A549 (cell line): ENCODE data around the gene JARID2. TPM values are rescaled to one million over a fixed set of nuclear protein-coding genes. Genes with fewer than 3 reads are reported as not detected.
A peak's percentile ranks its signal among the peaks of the same experiment; 100 is the strongest.

Source experiments
- ATAC-seq, 2 experiments: fragments of 200-7000 bp in 1 of 2; fragments of >200 bp in 1 of 2; cut with Nextera tagmentation in 1 of 2; cut with Tn5 transposase in 1 of 2; 3 replicates each; pipeline versions ENCODE4 v1.8.0 to v1.9.1; 2018 to 2020; ENCODE audit warnings: mild to moderate bottlenecking in 1 of 2, moderate library complexity in 1 of 2
- CTCF ChIA-PET: fragments of 300-600 bp; sonication (Branson Sonifier 250); formaldehyde crosslinking; extraction: SDS; loops from one replicate; lab custom pipeline; 2021; ENCODE audit warnings: antibody characterized with exemption, inconsistent platforms; lab: Yijun Ruan, JAX
- POLR2A ChIA-PET: fragments of 350-600 bp; formaldehyde crosslinking; extraction: SDS; loops from one replicate; lab custom pipeline; 2021; ENCODE audit warnings: antibody characterized with exemption, inconsistent platforms; lab: Yijun Ruan, JAX
- DNase-seq, 2 experiments: peaks; one replicate each; pipeline versions ENCODE4 v3.0.0 to v3.0.0-alpha.2; 2011 to 2016; ENCODE audit warnings: low read depth in 1 of 2, low spot score in 1 of 2
- FAIRE-seq: peaks from 2 replicates; lab custom pipeline; 2011; peaks lifted over from hg19 to GRCh38; lab: Jason Lieb, UNC
- H3K27ac ChIP-seq, 2 experiments: fragments of >200 bp; sonication (Bioruptor Twin); formaldehyde crosslinking; 3 replicates each; pipeline ENCODE4 v1.5.1; 2016 to 2017
- H3K4me1 ChIP-seq: fragments of >200 bp; sonication (Bioruptor Twin); formaldehyde crosslinking; 3 replicates; pipeline ENCODE4 v1.6.1; 2016
- H3K4me2 ChIP-seq: fragments of >200 bp; sonication (Bioruptor Twin); formaldehyde crosslinking; 3 replicates; pipeline ENCODE4 v1.6.1; 2016
- H3K4me3 ChIP-seq: fragments of >200 bp; sonication (Bioruptor Twin); formaldehyde crosslinking; 3 replicates; pipeline ENCODE4 v1.5.1; 2016
- H3K9me3 ChIP-seq: fragments of >200 bp; sonication (Bioruptor Twin); formaldehyde crosslinking; 3 replicates; pipeline ENCODE4 v1.6.1; 2016
- BCL3 ChIP-seq: fragments of >200 bp; sonication (Bioruptor Twin); formaldehyde crosslinking; IDR thresholded peaks from 3 replicates; pipeline ENCODE4 v1.6.1; 2016
- CBX8 ChIP-seq: fragments of 200-600 bp; sonication (generic); IDR thresholded peaks from 2 replicates; pipeline ENCODE4 v1.6.1; 2016
- CEBPB ChIP-seq, 2 experiments: fragments of >200 bp in 1 of 2; sonication (Bioruptor Twin) in 1 of 2; formaldehyde crosslinking in 1 of 2; IDR thresholded peaks; 2 replicates each; pipeline ENCODE4 v1.6.1; 2012 to 2016
- CHD4 ChIP-seq: fragments of 200-600 bp; sonication (generic); IDR thresholded peaks from 2 replicates; pipeline ENCODE4 v1.6.1; 2016; ENCODE audit warnings: antibody characterized with exemption, mild to moderate bottlenecking, borderline replicate concordance
- EHF ChIP-seq: fragments of 250-450 bp; sonication (Bioruptor Pico); IDR thresholded peaks from 2 replicates; pipeline ENCODE4 v1.5.0; 2020; ENCODE audit warnings: mild to moderate bottlenecking
- ELK1 ChIP-seq: fragments of 150-350 bp; IDR thresholded peaks from 2 replicates; pipeline ENCODE4 v1.6.1; 2014; ENCODE audit warnings: low read depth, mild to moderate bottlenecking, low read length
- EP300 ChIP-seq, 2 experiments: fragments of >200 bp; sonication (Bioruptor Twin); formaldehyde crosslinking; IDR thresholded peaks; 2 replicates in 1 of 2; 3 replicates in 1 of 2; pipeline ENCODE4 v1.6.1; 2016 to 2017
- FOSB ChIP-seq: fragments of 250-450 bp; sonication (Bioruptor Pico); IDR thresholded peaks from 2 replicates; pipeline ENCODE4 v1.5.0; 2020; ENCODE audit warnings: mild to moderate bottlenecking, moderate library complexity
- HDAC2 ChIP-seq: fragments of 200-600 bp; sonication (generic); IDR thresholded peaks from 2 replicates; pipeline ENCODE4 v1.6.1; 2016
- HMGXB4 ChIP-seq: fragments of 250-450 bp; sonication (Bioruptor Pico); IDR thresholded peaks from 2 replicates; pipeline ENCODE4 v1.5.0; 2021; ENCODE audit warnings: mild to moderate bottlenecking, moderate library complexity, borderline replicate concordance
- MAFK ChIP-seq: fragments of 450-650 bp; IDR thresholded peaks from 2 replicates; pipeline ENCODE4 v1.6.1; 2014; ENCODE audit not compliant: partially characterized antibody
- POLR2AphosphoS2 ChIP-seq: conservative IDR thresholded peaks from 2 replicates; pipeline ENCODE4 v1.6.1; 2012; ENCODE audit warnings: low read length, improper control_type of control experiment, inconsistent platforms
- RFX5 ChIP-seq: fragments of 450-650 bp; IDR thresholded peaks from 2 replicates; pipeline ENCODE4 v1.7.1; 2014; ENCODE audit warnings: antibody characterized with exemption, mild to moderate bottlenecking, moderate library complexity
- RNF2 ChIP-seq: fragments of 200-600 bp; sonication (generic); IDR thresholded peaks from 2 replicates; pipeline ENCODE4 v1.6.1; 2016; ENCODE audit warnings: low read depth, mild to moderate bottlenecking, antibody characterized with exemption, moderate library complexity, borderline replicate concordance
- SMC3 ChIP-seq: fragments of >200 bp; sonication (Bioruptor Twin); formaldehyde crosslinking; IDR thresholded peaks from 3 replicates; pipeline ENCODE4 v1.6.1; 2018; ENCODE audit warnings: inconsistent platforms
- ZC3H11A ChIP-seq: fragments of 450-650 bp; IDR thresholded peaks from 2 replicates; pipeline ENCODE4 v1.6.1; 2014; ENCODE audit warnings: antibody characterized with exemption, mild to moderate bottlenecking
- WGBS: methylation state at CpG from one replicate; pipeline ENCODE4 v1.1.6; 2017; ENCODE audit errors: missing lambda C conversion rate; 5-methylcytosine and 5-hydroxymethylcytosine counted together
- polyA plus RNA-seq, 4 experiments: library from polyadenylated mRNA; depleted of rRNA in 3 of 4; stranded (reverse); fragments of >200 nt; fragmentation: RNase III in 1 of 4; extraction: RNeasy Plus Mini Kit Qiagen cat#74134 plus additional on column Dnase treatment in 1 of 4; gene quantifications; 2 replicates in 3 of 4; 3 replicates in 1 of 4; pipeline ENCODE4 v1.2.3, GENCODE V29; 2011 to 2017

Gene JARID2
- polyA plus RNA-seq, 2 of the 4 experiments (the other 2 are of a cell fraction) = 7.8 to 8.3 TPM

- no peak for DNase-seq
- no peak overlapping the region for H3K27ac ChIP-seq
- ATAC-seq = no peak
- ChIA-PET CTCF (interaction anchor here (1.1 kb wide), 1 partner anchor 11 kb away, joined by 3 read pairs; no protein-coding TSS in a partner anchor), POLR2A (no interaction called here)
- 94% methylated on average over 1 of the region's 1 CpG for WGBS
- TF ChIP-seq SMC3 = no peak
- TF ChIP-seq RFX5 = no peak
- no peak for TF ChIP-seq EHF (CRISPR knock-in tag)
- no peak for TF ChIP-seq RNF2
- TF ChIP-seq CBX8 = no peak
- no peak for TF ChIP-seq CEBPB (IDR thresholded peaks at IDR 0.05)
- TF ChIP-seq ELK1 = no peak
- TF ChIP-seq FOSB (CRISPR knock-in tag) = no peak
- no peak for TF ChIP-seq CHD4
- H3K4me3 ChIP-seq = no peak overlapping the region
- no peak for FAIRE-seq
- no peaks in the 10 kb centered on the region for H3K9me3 ChIP-seq
- H3K4me1 ChIP-seq = peaks cover 10% of the 10 kb centered on the region; the same call in 2 of the 3 replicates
- no peak overlapping the region for H3K4me2 ChIP-seq
These were observed 26.7 kb downstream of the JARID2 start for GRCh38 chr6:15272562-15272961.

- CTCF ChIA-PET = interaction anchor here (0.6 to 1.2 kb wide), 2 partner anchors 26 to 92 kb away, joined by 3 read pairs; no protein-coding TSS in a partner anchor
- TF ChIP-seq RNF2 = no peak
- no peak for TF ChIP-seq ZC3H11A
- no peak for TF ChIP-seq ELK1
- TF ChIP-seq POLR2AphosphoS2 = no peak
- no peak for TF ChIP-seq EP300 (IDR thresholded peaks at IDR 0.05)
- no peak for TF ChIP-seq CHD4
- TF ChIP-seq HDAC2 = no peak
- TF ChIP-seq, all 56 proteins: peak for 0
- POLR2A ChIA-PET = no interaction called here
These were observed 29.0 kb downstream of the JARID2 start for GRCh38 chr6:15274692-15275387.

GRCh38 chr6:15276036-15276985 lies 30.4 kb downstream of the JARID2 start:
- DNase-seq = no peak
- peak; percentile 65 for TF ChIP-seq MAFK
- TF ChIP-seq HMGXB4 (CRISPR knock-in tag) = no peak
- no peak for TF ChIP-seq BCL3
- ChIA-PET POLR2A (no interaction called here), CTCF (no interaction called here)
- Histone ChIP-seq H3K27ac (no peak overlapping the region), H3K4me1 (peaks cover 37% of the 10 kb centered on the region), H3K4me3 (no peak overlapping the region), H3K4me2 (no peak overlapping the region), H3K9me3 (no peaks in the 10 kb centered on the region)
- no peak for FAIRE-seq
- 77% methylated on average over 7 of the region's 7 CpGs for WGBS
- no peak for ATAC-seq

More at GRCh38 chr6:15274692-15275387, 29.0 kb downstream of the JARID2 start:
- H3K9me3 ChIP-seq = no peaks in the 10 kb centered on the region
- no peak for FAIRE-seq
- H3K4me2 ChIP-seq = no peak overlapping the region
- no peak for ATAC-seq
- no peak for DNase-seq
- no peak overlapping the region for H3K27ac ChIP-seq
- H3K4me1 ChIP-seq = peaks cover 24% of the 10 kb centered on the region
- H3K4me3 ChIP-seq = no peak overlapping the region
- 100% methylated on average over 2 of the region's 2 CpGs for WGBS
